ENCODE results near the gene RAF1.

The RAF1 gene

DNA sequence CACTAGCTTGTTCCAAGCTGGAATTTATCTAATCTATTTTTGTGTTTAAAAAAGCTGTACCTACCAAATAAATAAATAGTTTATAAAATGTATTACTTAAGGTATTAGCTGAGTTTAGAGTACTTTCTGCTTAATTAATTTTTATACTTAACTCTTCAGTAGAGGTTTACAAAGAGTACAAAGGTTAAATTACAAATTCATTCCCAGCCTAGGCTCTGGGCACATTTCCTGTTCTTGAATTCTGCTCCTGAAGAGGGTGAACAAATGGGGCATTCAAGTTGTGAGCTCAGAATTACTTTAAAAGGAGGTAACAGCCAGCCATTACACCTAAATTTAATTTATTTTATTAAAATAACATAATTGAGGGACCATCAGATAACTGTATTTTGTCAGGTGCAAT, 80.6 kb downstream of the RAF1 start:
- peaks cover 24% of the 10 kb centered on the region for H3K36me3 ChIP-seq (ENCODE audit: insufficient read depth, low read length)
- H3K27me3 ChIP-seq (ENCODE audit: insufficient read depth, low read length): no peaks in the 10 kb centered on the region
- no peak overlapping the region for H3K27ac ChIP-seq (ENCODE audit: low read depth, low read length)
- peaks cover 16% of the 10 kb centered on the region for H3K4me1 ChIP-seq (ENCODE audit: control insufficient read depth, insufficient read depth, low read length, unreplicated experiment)
- H2AFZ ChIP-seq (ENCODE audit: low read length, unreplicated experiment): no peak overlapping the region
- H3K79me2 ChIP-seq (ENCODE audit: control insufficient read depth, insufficient read depth, low read length, unreplicated experiment): peaks cover 8% of the 10 kb centered on the region
- no peak overlapping the region for H3K4me3 ChIP-seq (ENCODE audit: low read depth, low read length)

DNA sequence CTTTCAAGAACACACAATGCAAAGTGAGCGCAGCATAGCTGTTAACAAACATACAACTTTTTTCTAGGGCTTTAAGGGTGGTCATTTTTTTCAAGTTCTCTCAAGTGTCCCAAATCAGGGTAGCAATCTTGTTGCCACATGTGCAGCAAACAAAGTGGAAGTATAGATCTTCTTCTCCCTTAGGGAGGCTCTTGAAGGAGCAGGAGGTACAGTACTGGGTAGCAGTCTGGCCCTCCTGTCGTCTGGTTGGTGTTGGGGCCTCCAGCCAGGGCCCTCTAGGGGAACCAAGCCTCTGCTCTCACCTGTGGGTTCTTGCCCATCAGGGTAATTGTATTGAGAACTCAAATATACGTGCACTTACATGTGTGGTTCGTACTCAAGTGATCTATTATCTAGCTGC, 81.2 kb downstream of the RAF1 start:
- Histone ChIP-seq H3K36me3 (ENCODE audit: insufficient read depth, low read length) (peaks cover 24% of the 10 kb centered on the region), H2AFZ (ENCODE audit: low read length, unreplicated experiment) (no peak overlapping the region), H3K4me3 (ENCODE audit: low read depth, low read length) (no peak overlapping the region), H3K27me3 (ENCODE audit: insufficient read depth, low read length) (no peaks in the 10 kb centered on the region), H3K27ac (ENCODE audit: low read depth, low read length) (no peak overlapping the region), H3K79me2 (ENCODE audit: control insufficient read depth, insufficient read depth, low read length, unreplicated experiment) (peaks cover 11% of the 10 kb centered on the region), H3K4me1 (ENCODE audit: control insufficient read depth, insufficient read depth, low read length, unreplicated experiment) (peaks cover 10% of the 10 kb centered on the region)

DNA sequence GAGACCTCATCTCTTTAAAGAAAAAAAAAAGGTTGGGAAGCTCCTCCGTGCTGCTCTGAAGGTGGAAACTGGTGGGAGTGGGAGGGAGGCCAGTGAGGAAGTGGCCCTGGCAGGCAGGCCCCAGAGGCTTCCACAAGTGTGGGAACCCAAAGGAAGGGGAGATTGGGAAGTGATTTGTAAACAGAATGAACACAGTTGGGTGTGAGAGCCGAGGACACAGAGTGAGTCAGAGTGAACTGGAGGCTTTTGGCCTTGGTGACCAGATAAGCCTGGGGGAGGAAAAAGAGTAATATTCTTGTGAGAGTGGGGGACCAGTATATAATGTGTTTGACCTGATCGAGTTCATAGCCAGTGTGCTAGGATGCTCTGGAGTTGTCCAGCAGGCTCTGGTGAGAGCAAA, 84.0 kb downstream of the RAF1 start:
- Histone ChIP-seq H2AFZ (ENCODE audit: low read length, unreplicated experiment) (no peak overlapping the region), H3K4me3 (ENCODE audit: low read depth, low read length) (no peak overlapping the region), H3K4me1 (ENCODE audit: control insufficient read depth, insufficient read depth, low read length, unreplicated experiment) (peaks cover 21% of the 10 kb centered on the region), H3K36me3 (ENCODE audit: insufficient read depth, low read length) (peaks cover 14% of the 10 kb centered on the region; the same call in 1 of the 2 replicates), H3K79me2 (ENCODE audit: control insufficient read depth, insufficient read depth, low read length, unreplicated experiment) (peaks cover 12% of the 10 kb centered on the region), H3K27me3 (ENCODE audit: insufficient read depth, low read length) (no peaks in the 10 kb centered on the region), H3K27ac (ENCODE audit: low read depth, low read length) (peak overlapping the region; percentile 75)

DNA sequence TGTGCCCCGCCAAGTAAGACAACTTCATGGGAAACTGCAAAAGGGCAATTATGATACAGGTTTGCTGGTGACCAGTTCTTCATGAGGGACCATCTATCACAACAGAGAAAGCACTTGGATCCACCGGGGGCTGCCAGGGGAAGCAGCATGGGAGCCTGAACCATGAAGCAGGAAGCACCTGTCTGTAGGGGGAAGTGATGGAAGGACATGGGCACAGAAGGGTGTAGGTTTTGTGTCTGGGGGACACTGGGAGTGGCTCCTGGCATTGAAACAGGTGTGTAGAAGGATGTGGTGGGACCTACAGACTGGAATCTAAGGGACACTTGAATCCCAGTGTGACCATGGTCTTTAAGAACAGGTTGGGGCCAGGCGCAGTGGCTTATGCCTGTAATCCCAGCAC, 84.5 kb downstream of the RAF1 start:
- peaks cover 25% of the 10 kb centered on the region for H3K4me1 ChIP-seq (ENCODE audit: control insufficient read depth, insufficient read depth, low read length, unreplicated experiment)
- H3K27ac ChIP-seq (ENCODE audit: low read depth, low read length): peak overlapping the region; percentile 75
- H3K27me3 ChIP-seq (ENCODE audit: insufficient read depth, low read length): no peaks in the 10 kb centered on the region
- H3K79me2 ChIP-seq (ENCODE audit: control insufficient read depth, insufficient read depth, low read length, unreplicated experiment): peaks cover 12% of the 10 kb centered on the region
- H2AFZ ChIP-seq (ENCODE audit: low read length, unreplicated experiment): no peak overlapping the region
- no peak overlapping the region for H3K4me3 ChIP-seq (ENCODE audit: low read depth, low read length)
- H3K36me3 ChIP-seq (ENCODE audit: insufficient read depth, low read length): peaks cover 15% of the 10 kb centered on the region; the same call in 1 of the 2 replicates

DNA sequence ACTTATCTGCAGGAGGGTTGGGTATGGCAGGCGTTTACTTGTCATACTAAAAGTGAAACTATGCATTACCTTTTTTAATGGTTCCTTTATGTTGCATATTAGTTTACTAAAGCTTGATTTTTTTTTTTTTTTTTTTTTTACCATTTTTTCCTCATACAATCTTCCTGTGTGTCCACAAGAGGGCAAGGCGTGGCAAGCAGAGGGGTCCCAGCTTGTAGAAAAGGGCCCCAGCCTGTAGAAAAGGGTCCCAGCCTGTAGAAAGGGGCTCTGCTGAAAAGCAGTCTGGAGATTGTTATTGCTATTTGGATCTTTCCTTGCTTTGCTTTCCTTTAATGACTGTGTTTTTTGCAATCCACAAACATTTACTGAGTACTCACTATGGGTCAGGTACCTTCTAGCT, 85.2 kb downstream of the RAF1 start:
- Histone ChIP-seq H3K27me3 (ENCODE audit: insufficient read depth, low read length) (no peaks in the 10 kb centered on the region), H3K27ac (ENCODE audit: low read depth, low read length) (no peak overlapping the region)

DNA sequence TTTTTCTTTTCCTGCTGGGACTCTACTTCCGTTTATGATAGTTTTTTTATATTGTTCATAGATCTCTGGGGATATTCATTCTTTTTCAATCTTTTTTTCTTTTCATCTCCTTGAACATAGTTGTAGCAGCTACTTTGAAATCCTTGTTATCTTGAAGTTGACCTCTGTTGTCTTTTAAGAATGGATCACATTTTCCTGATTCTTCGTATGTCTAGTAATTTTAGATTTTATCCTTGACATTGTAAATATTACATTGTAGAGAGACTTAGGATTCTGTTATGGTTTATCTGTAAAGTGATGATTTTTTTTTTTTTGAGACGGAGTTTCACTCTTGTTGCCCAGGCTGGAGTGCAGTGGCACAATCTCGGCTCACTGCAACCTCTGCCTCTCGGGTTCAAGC, 86.5 kb downstream of the RAF1 start:
- Histone ChIP-seq H3K4me1 (ENCODE audit: control insufficient read depth, insufficient read depth, low read length, unreplicated experiment) (peaks cover 29% of the 10 kb centered on the region), H3K27me3 (ENCODE audit: insufficient read depth, low read length) (no peaks in the 10 kb centered on the region), H3K36me3 (ENCODE audit: insufficient read depth, low read length) (peaks cover 18% of the 10 kb centered on the region; the same call in 1 of the 2 replicates), H3K79me2 (ENCODE audit: control insufficient read depth, insufficient read depth, low read length, unreplicated experiment) (peaks cover 12% of the 10 kb centered on the region), H3K4me3 (ENCODE audit: low read depth, low read length) (no peak overlapping the region), H2AFZ (ENCODE audit: low read length, unreplicated experiment) (no peak overlapping the region), H3K27ac (ENCODE audit: low read depth, low read length) (no peak overlapping the region)

More for the DNA sequence above, 85.2 kb downstream of the RAF1 start:
- Histone ChIP-seq H3K4me1 (ENCODE audit: control insufficient read depth, insufficient read depth, low read length, unreplicated experiment) (peaks cover 26% of the 10 kb centered on the region), H3K36me3 (ENCODE audit: insufficient read depth, low read length) (peaks cover 19% of the 10 kb centered on the region; the same call in 1 of the 2 replicates), H3K4me3 (ENCODE audit: low read depth, low read length) (no peak overlapping the region), H3K79me2 (ENCODE audit: control insufficient read depth, insufficient read depth, low read length, unreplicated experiment) (peaks cover 12% of the 10 kb centered on the region), H2AFZ (ENCODE audit: low read length, unreplicated experiment) (no peak overlapping the region)

DNA sequence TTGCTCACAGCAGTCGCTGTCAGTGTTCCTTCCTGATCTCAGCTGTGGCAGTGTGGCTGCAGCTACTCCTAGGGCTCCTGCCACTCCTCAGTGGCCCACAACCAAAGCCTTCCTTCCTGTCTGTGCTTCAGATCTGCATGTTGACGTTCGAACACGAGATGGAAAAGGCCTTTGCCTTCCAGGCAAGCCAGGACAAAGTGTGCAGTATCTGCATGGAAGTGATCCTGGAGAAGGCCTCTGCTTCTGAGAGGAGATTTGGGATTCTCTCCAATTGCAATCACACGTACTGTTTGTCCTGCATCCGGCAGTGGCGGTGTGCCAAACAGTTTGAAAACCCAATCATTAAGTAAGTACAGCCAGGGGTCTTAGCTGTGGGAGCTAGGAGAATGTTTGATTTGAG, 89.3 kb downstream of the RAF1 start:
- Histone ChIP-seq H3K4me1 (ENCODE audit: control insufficient read depth, insufficient read depth, low read length, unreplicated experiment) (peaks cover 24% of the 10 kb centered on the region), H3K27ac (ENCODE audit: low read depth, low read length) (no peak overlapping the region), H3K27me3 (ENCODE audit: insufficient read depth, low read length) (no peaks in the 10 kb centered on the region), H3K36me3 (ENCODE audit: insufficient read depth, low read length) (peaks cover 22% of the 10 kb centered on the region), H3K79me2 (ENCODE audit: control insufficient read depth, insufficient read depth, low read length, unreplicated experiment) (peaks cover 17% of the 10 kb centered on the region), H2AFZ (ENCODE audit: low read length, unreplicated experiment) (no peak overlapping the region), H3K4me3 (ENCODE audit: low read depth, low read length) (no peak overlapping the region)

DNA sequence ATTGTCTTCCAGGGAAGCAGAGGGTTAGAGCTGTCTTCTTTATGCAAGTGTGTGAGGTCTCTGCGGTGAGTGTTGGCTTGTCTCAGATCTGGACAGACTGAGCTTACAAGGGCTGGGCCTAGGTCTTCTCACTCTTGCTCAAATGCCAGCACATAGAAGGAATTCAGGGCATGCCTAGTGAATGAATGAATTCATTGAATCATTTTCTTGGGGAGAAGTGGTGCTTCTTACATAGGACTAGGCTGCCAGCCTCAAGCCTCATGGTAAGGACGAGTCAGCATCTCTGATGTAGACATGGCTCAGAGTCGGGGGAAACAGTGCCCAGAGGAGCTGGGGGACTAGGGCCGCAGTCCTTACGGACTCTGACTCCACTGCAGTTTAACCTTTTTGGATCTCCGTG, 89.8 kb downstream of the RAF1 start:
- Histone ChIP-seq H3K79me2 (ENCODE audit: control insufficient read depth, insufficient read depth, low read length, unreplicated experiment) (peaks cover 14% of the 10 kb centered on the region), H3K27me3 (ENCODE audit: insufficient read depth, low read length) (no peaks in the 10 kb centered on the region), H2AFZ (ENCODE audit: low read length, unreplicated experiment) (no peak overlapping the region), H3K4me3 (ENCODE audit: low read depth, low read length) (no peak overlapping the region), H3K4me1 (ENCODE audit: control insufficient read depth, insufficient read depth, low read length, unreplicated experiment) (peaks cover 20% of the 10 kb centered on the region), H3K27ac (ENCODE audit: low read depth, low read length) (no peak overlapping the region), H3K36me3 (ENCODE audit: insufficient read depth, low read length) (peaks cover 25% of the 10 kb centered on the region)

DNA sequence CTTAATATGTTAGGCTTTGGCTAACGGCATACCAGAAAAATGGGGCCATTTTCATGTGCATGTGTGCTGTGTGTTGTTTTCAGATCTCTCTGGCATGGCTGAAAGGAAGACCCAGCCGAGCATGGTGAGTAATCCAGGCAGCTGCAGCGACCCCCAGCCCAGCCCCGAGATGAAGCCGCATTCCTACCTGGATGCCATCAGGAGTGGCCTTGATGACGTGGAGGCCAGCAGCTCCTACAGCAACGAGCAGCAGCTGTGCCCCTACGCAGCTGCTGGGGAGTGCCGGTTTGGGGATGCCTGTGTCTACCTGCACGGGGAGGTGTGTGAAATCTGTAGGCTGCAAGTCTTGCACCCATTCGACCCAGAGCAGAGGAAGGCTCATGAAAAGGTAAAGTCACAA, 91.9 kb downstream of the RAF1 start:
- no peaks in the 10 kb centered on the region for H3K27me3 ChIP-seq (ENCODE audit: insufficient read depth, low read length)
- peaks cover 23% of the 10 kb centered on the region for H3K36me3 ChIP-seq (ENCODE audit: insufficient read depth, low read length)
- H3K27ac ChIP-seq (ENCODE audit: low read depth, low read length): no peak overlapping the region
- no peak overlapping the region for H2AFZ ChIP-seq (ENCODE audit: low read length, unreplicated experiment)
- peaks cover 25% of the 10 kb centered on the region for H3K79me2 ChIP-seq (ENCODE audit: control insufficient read depth, insufficient read depth, low read length, unreplicated experiment)
- H3K4me1 ChIP-seq (ENCODE audit: control insufficient read depth, insufficient read depth, low read length, unreplicated experiment): peaks cover 20% of the 10 kb centered on the region
- no peak overlapping the region for H3K4me3 ChIP-seq (ENCODE audit: low read depth, low read length)

DNA sequence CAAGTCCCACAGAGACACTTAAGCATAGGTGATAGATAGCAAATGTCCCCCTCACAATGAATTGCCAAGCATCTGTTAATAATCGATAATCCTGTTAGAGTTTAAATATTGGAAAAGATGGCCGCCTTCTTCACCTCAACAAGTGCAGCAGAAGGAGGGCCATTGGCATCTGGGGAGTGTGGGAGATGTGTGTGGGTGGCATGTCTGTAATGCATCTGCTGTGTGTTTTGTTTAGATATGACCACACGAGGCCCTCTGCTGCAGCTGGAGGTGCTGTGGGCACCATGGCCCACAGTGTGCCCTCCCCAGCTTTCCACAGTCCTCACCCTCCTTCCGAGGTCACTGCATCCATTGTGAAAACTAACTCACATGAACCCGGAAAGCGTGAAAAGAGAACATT, 94.1 kb downstream of the RAF1 start:
- H3K27ac ChIP-seq (ENCODE audit: low read depth, low read length): no peak overlapping the region
- no peak overlapping the region for H3K4me3 ChIP-seq (ENCODE audit: low read depth, low read length)
- no peaks in the 10 kb centered on the region for H3K27me3 ChIP-seq (ENCODE audit: insufficient read depth, low read length)
- H3K4me1 ChIP-seq (ENCODE audit: control insufficient read depth, insufficient read depth, low read length, unreplicated experiment): peaks cover 7% of the 10 kb centered on the region
- peaks cover 46% of the 10 kb centered on the region for H3K79me2 ChIP-seq (ENCODE audit: control insufficient read depth, insufficient read depth, low read length, unreplicated experiment)
- peaks cover 31% of the 10 kb centered on the region for H3K36me3 ChIP-seq (ENCODE audit: insufficient read depth, low read length)
- no peak overlapping the region for H2AFZ ChIP-seq (ENCODE audit: low read length, unreplicated experiment)

DNA sequence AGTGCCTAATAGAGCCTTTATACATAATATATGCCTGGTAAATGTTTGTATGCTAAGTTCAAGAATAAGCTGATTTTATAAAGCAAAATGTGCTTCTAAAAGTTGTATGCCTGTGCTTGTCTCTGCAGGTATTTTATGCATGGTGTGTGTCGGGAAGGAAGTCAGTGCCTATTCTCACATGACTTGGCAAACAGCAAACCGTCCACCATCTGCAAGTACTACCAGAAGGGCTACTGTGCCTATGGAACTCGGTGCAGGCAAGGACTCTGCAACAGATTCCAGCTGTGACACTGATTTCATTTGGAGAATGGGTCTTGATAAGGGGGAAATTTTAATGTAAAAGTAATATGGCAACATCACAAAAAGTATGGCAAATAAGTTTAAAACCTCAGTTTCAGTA, 95.2 kb downstream of the RAF1 start:
- H3K79me2 ChIP-seq (ENCODE audit: control insufficient read depth, insufficient read depth, low read length, unreplicated experiment): peaks cover 57% of the 10 kb centered on the region
- H3K27me3 ChIP-seq (ENCODE audit: insufficient read depth, low read length): no peaks in the 10 kb centered on the region

More for the DNA sequence above, 95.2 kb downstream of the RAF1 start:
- H3K4me1 ChIP-seq (ENCODE audit: control insufficient read depth, insufficient read depth, low read length, unreplicated experiment): peaks cover 3% of the 10 kb centered on the region
- H3K27ac ChIP-seq (ENCODE audit: low read depth, low read length): no peak overlapping the region
- H2AFZ ChIP-seq (ENCODE audit: low read length, unreplicated experiment): no peak overlapping the region
- H3K4me3 ChIP-seq (ENCODE audit: low read depth, low read length): no peak overlapping the region
- H3K36me3 ChIP-seq (ENCODE audit: insufficient read depth, low read length): peaks cover 24% of the 10 kb centered on the region
